Stimulated activated CD8-positive, alpha-beta memory T cell treated with anti-CD3 and anti-CD28 coated beads, Interleukin-4, amount 100 ng/mL, for 24 hours (primary cell): ENCODE data around the gene KCNE4.

Experiments
- DNase-seq: peaks from one replicate; pipeline ENCODE4 v3.0.0-alpha.2; 2020; ENCODE audit warnings: low read depth

Gene KCNE4

GRCh38 chr2:223051693-223052289 lies at the start of gene KCNE4:
Gene KCNE4 (plus strand): TSS chr2:223052190. CDS start chr2:223052831, 641 bp downstream.
- DNase-seq = no peak

- DNase-seq = no peak
Measured at GRCh38 chr2:223003191-223003590, 48.8 kb upstream of the KCNE4 start.

GRCh38 chr2:223005496-223005895 lies 46.5 kb upstream of the KCNE4 start:
- DNase-seq = no peak

GRCh38 chr2:223007531-223007930 lies 44.5 kb upstream of the KCNE4 start:
- DNase-seq = no peak

- DNase-seq = no peak
Measured at GRCh38 chr2:223008162-223008561, 43.8 kb upstream of the KCNE4 start.

GRCh38 chr2:223008956-223009355 lies 43.0 kb upstream of the KCNE4 start:
- DNase-seq = no peak

- no peak for DNase-seq
Measured at GRCh38 chr2:223010641-223011040, 41.3 kb upstream of the KCNE4 start.

GRCh38 chr2:223012291-223012690 lies 39.7 kb upstream of the KCNE4 start:
- DNase-seq = no peak

GRCh38 chr2:223019390-223019930 lies 32.5 kb upstream of the KCNE4 start:
- DNase-seq = no peak

- DNase-seq = no peak
Measured at GRCh38 chr2:223019987-223020717, 31.8 kb upstream of the KCNE4 start.

GRCh38 chr2:223020971-223021675 lies 30.9 kb upstream of the KCNE4 start:
- DNase-seq = no peak

- DNase-seq = no peak
Measured at GRCh38 chr2:223026357-223027110, 25.5 kb upstream of the KCNE4 start.

GRCh38 chr2:223027442-223027841 lies 24.5 kb upstream of the KCNE4 start:
- DNase-seq = no peak

GRCh38 chr2:223029287-223029686 lies 22.7 kb upstream of the KCNE4 start:
- DNase-seq = no peak

- DNase-seq = no peak
Measured at GRCh38 chr2:223032187-223033142, 19.5 kb upstream of the KCNE4 start.

- DNase-seq = no peak
Measured at GRCh38 chr2:223034221-223034975, 17.6 kb upstream of the KCNE4 start.

GRCh38 chr2:223036790-223037444 lies 15.1 kb upstream of the KCNE4 start:
- DNase-seq = no peak

GRCh38 chr2:223037445-223037800 lies 14.6 kb upstream of the KCNE4 start:
- no peak for DNase-seq

- DNase-seq = no peak
Measured at GRCh38 chr2:223039618-223040017, 12.4 kb upstream of the KCNE4 start.

GRCh38 chr2:223040527-223040926 lies 11.5 kb upstream of the KCNE4 start:
- DNase-seq = no peak
